ENCODE data around the gene SMAD9. TPM values are rescaled to one million over a fixed set of nuclear protein-coding genes. Genes with fewer than 3 reads are reported as not detected.
A peak's percentile ranks its signal among the peaks of the same experiment; 100 is the strongest.

Gene SMAD9
- total and polyA plus RNA-seq, 4 donors = 20.5 to 47.4 (median 36.0) TPM

DNA sequence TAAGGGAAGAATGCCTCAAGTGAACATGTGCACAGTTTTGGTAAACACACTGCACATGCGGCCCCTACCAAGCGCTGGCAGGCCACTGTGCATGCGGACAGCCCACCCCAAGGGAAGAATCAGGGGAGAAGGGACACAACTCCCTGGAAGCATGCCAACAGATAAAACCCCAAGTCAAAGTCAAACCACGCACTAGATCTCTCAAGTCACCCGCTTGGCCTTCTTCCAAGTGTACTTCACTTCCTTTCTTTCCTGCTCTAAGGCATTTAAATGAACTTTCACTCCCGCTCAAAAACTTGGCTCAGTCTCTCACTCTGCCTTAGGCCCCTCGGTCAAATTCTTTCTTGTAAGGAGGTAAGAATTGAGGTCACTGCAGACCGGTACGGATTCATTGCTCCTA is 105.6 kb downstream of the SMAD9 start:
- DNase-seq (ENCODE audit: low read depth in 4 of 6, low spot score in 6 of 6) = peak in 2 of 6 donors; percentile 7 to 61
- Histone ChIP-seq H3K4me3 (ENCODE audit: low read depth, low read length) (no peak overlapping the region), H3K27ac (ENCODE audit: low read depth, low read length) (no peak overlapping the region), H3K27me3 (ENCODE audit: control insufficient read depth, insufficient read depth, low read length) (no peaks in the 10 kb centered on the region), H3K4me1 (ENCODE audit: control insufficient read depth, insufficient read depth, low read length) (no peaks in the 10 kb centered on the region), H3K9me3 (ENCODE audit: control insufficient read depth, insufficient read depth, low read length) (no peaks in the 10 kb centered on the region), H3K36me3 (ENCODE audit: control insufficient read depth, insufficient read depth, low read length) (no peaks in the 10 kb centered on the region)
- 48% methylated on average over 7 of the region's 9 CpGs for WGBS (ENCODE audit: insufficient coverage)

DNA sequence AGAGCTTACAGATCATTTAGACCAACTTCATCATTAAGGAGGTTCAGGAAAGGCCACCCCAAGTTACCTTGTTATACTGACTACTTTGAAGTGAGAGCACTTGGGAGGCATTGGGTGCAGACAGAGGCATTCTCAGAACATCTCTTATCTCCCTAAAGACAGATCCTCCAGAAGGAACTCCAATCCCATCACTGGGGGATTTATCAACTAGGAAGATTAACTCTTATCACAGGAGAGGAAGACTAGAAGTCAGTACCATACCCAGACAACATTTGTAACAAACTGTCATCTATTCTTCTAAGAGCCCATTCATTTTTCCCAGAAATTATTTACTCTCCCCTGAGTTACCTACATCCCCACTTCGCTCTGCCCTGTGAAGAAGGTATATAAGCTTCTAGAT is 106.8 kb downstream of the SMAD9 start:
- Histone ChIP-seq H3K36me3 (ENCODE audit: control insufficient read depth, insufficient read depth, low read length) (no peaks in the 10 kb centered on the region), H3K4me1 (ENCODE audit: control insufficient read depth, insufficient read depth, low read length) (no peaks in the 10 kb centered on the region), H3K4me3 (ENCODE audit: low read depth, low read length) (no peak overlapping the region), H3K27me3 (ENCODE audit: control insufficient read depth, insufficient read depth, low read length) (no peaks in the 10 kb centered on the region), H3K27ac (ENCODE audit: low read depth, low read length) (no peak overlapping the region), H3K9me3 (ENCODE audit: control insufficient read depth, insufficient read depth, low read length) (no peaks in the 10 kb centered on the region)
- no peak for DNase-seq (ENCODE audit: low read depth in 4 of 6, low spot score in 6 of 6)
- no CpG with 5 or more reads among the region's 1 CpG for WGBS (ENCODE audit: insufficient coverage)

DNA sequence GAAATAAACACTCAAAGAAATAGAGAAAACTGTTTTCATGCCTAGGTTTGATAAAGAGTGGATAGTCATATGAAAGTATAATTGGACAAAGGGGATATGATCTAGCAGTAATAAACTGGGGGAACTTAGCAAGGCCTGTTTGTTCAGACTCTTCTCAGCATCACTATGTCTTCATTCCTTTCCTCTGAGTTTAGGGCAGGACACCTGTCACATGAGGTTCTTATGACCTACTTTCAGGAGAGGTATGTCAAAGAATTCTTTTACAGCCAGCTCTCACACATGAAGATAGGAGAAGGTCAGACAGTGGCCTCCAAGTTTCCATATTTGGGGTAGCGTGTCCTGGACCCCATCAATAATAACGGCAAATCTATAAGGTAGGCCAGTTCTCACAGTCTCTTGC is 112.4 kb downstream of the SMAD9 start:
- 94% methylated on average over 2 of the region's 2 CpGs for WGBS (ENCODE audit: insufficient coverage)
- H3K4me3 ChIP-seq (ENCODE audit: low read depth, low read length) = no peak overlapping the region
- no peak overlapping the region for H3K27ac ChIP-seq (ENCODE audit: low read depth, low read length)
- H3K4me1 ChIP-seq (ENCODE audit: control insufficient read depth, insufficient read depth, low read length) = no peaks in the 10 kb centered on the region
- H3K27me3 ChIP-seq (ENCODE audit: control insufficient read depth, insufficient read depth, low read length) = no peaks in the 10 kb centered on the region
- H3K9me3 ChIP-seq (ENCODE audit: control insufficient read depth, insufficient read depth, low read length) = no peaks in the 10 kb centered on the region
- DNase-seq (ENCODE audit: low read depth in 4 of 6, low spot score in 6 of 6) = no peak
- H3K36me3 ChIP-seq (ENCODE audit: control insufficient read depth, insufficient read depth, low read length) = no peaks in the 10 kb centered on the region

DNA sequence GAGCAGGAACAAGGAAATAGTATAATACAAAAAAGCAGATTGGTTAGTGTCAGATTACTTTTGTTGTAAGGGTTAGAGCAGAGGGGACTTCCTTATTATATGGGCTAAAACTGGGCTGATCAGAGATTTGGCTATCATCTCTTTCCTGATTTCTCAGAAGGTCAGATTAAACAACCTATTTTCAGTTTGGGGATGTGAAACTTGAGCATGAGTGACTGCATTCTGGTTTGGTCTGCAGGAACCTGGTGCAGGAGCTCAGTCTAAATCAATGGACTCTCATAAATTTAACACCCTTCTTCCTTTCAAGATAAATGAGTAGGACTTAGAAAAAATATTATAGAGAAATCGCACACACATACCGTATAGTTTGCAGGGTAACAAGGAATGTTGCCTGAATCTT is 113.9 kb downstream of the SMAD9 start:
- Histone ChIP-seq H3K27ac (ENCODE audit: low read depth, low read length) (no peak overlapping the region), H3K27me3 (ENCODE audit: control insufficient read depth, insufficient read depth, low read length) (no peaks in the 10 kb centered on the region), H3K4me1 (ENCODE audit: control insufficient read depth, insufficient read depth, low read length) (no peaks in the 10 kb centered on the region), H3K36me3 (ENCODE audit: control insufficient read depth, insufficient read depth, low read length) (no peaks in the 10 kb centered on the region), H3K9me3 (ENCODE audit: control insufficient read depth, insufficient read depth, low read length) (no peaks in the 10 kb centered on the region), H3K4me3 (ENCODE audit: low read depth, low read length) (no peak overlapping the region)
- WGBS (ENCODE audit: insufficient coverage) = no CpG with 5 or more reads among the region's 2 CpGs
- DNase-seq (ENCODE audit: low read depth in 4 of 6, low spot score in 6 of 6) = no peak

DNA sequence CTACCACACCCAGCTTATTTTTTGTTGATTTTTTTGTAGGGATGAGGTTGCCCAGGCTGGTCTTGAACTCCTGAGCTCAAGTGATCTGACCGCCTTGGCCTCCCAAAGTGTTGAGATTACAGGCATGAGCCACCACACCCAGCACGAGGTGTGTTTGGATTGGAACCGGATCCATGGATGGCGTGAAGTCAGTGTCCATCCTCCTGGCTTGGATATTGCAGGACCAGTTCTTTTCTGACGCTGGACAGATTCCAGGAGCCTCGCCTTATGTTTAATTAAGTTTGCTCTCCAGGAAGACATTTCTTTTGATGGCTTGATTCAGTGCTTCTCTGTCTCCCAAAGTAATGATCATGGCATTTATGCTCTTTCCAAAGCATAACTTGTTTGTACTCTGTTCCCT is 115.5 kb downstream of the SMAD9 start:
- Histone ChIP-seq H3K27ac (ENCODE audit: low read depth, low read length) (no peak overlapping the region), H3K4me3 (ENCODE audit: low read depth, low read length) (no peak overlapping the region), H3K9me3 (ENCODE audit: control insufficient read depth, insufficient read depth, low read length) (no peaks in the 10 kb centered on the region), H3K36me3 (ENCODE audit: control insufficient read depth, insufficient read depth, low read length) (no peaks in the 10 kb centered on the region), H3K4me1 (ENCODE audit: control insufficient read depth, insufficient read depth, low read length) (no peaks in the 10 kb centered on the region), H3K27me3 (ENCODE audit: control insufficient read depth, insufficient read depth, low read length) (no peaks in the 10 kb centered on the region)
- DNase-seq (ENCODE audit: low read depth in 4 of 6, low spot score in 6 of 6) = no peak
- WGBS (ENCODE audit: insufficient coverage) = 91% methylated on average over 6 of the region's 6 CpGs

DNA sequence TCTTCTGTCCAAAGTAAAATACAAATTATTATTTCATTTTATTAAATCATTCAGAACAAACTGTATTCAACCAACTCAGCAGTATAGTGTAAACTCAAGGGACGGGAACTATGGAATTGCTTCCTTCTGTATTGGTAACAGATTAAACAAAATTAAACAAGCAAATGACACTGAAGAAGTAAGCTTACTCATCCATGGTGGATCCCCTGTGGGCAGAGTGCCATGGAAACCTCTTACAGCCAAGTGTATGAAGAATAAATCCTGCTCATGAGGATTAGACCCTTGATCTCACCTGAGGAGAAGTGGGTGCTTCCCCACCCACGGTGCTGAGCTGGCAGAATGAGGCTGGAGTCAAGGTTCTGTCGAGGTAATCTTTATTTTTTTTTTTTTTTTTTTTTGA is 119.0 kb downstream of the SMAD9 start:
- H3K36me3 ChIP-seq (ENCODE audit: control insufficient read depth, insufficient read depth, low read length) = no peaks in the 10 kb centered on the region
- DNase-seq (ENCODE audit: low read depth in 4 of 6, low spot score in 6 of 6) = no peak
- H3K4me3 ChIP-seq (ENCODE audit: low read depth, low read length) = no peak overlapping the region
- WGBS (ENCODE audit: insufficient coverage) = no CpG with 5 or more reads among the region's 3 CpGs
- H3K27me3 ChIP-seq (ENCODE audit: control insufficient read depth, insufficient read depth, low read length) = no peaks in the 10 kb centered on the region
- H3K9me3 ChIP-seq (ENCODE audit: control insufficient read depth, insufficient read depth, low read length) = no peaks in the 10 kb centered on the region
- H3K4me1 ChIP-seq (ENCODE audit: control insufficient read depth, insufficient read depth, low read length) = no peaks in the 10 kb centered on the region
- no peak overlapping the region for H3K27ac ChIP-seq (ENCODE audit: low read depth, low read length)

DNA sequence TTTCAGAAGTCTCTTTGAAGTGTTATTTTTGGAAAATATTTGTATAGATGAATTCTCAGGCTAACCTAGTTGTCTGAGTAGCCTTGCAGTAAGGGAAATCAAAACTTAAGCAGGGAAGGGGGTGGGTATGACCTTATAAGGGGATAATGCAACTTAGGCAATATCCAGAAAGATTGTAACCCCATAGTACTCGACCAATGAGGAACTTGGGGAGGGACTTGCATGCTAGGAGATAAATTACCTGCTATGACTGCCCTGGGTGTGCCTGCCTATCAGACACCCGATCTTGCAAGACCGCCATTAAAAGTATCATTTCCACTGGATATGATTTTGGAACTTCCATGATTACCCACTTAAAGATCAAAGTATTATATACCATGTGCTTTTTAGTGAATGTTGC is 124.0 kb downstream of the SMAD9 start:
- Histone ChIP-seq H3K9me3 (ENCODE audit: control insufficient read depth, insufficient read depth, low read length) (no peaks in the 10 kb centered on the region), H3K27me3 (ENCODE audit: control insufficient read depth, insufficient read depth, low read length) (no peaks in the 10 kb centered on the region), H3K4me3 (ENCODE audit: low read depth, low read length) (no peak overlapping the region), H3K27ac (ENCODE audit: low read depth, low read length) (no peak overlapping the region), H3K4me1 (ENCODE audit: control insufficient read depth, insufficient read depth, low read length) (no peaks in the 10 kb centered on the region), H3K36me3 (ENCODE audit: control insufficient read depth, insufficient read depth, low read length) (no peaks in the 10 kb centered on the region)
- DNase-seq (ENCODE audit: low read depth in 4 of 6, low spot score in 6 of 6) = no peak
- WGBS (ENCODE audit: insufficient coverage) = 80% methylated on average over 1 of the region's 3 CpGs

DNA sequence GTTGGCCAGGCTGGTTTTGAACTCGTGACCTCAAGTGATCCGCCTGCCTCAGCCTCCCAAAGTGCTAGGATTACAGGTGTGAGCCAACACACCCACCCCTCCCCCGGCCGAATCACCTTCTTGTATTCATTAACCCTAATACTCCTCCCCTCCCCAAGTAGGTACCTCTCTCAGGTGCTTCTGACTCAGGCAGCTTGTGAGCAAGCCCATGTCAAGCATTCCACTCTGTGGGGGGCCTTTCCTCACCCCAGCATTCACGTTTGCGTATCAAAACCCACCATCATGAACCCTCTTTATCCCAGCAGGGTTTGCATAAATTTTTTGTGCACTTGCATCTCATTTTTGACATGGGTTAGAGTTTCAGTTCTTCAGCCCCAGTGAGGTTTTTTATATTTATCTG is 124.6 kb downstream of the SMAD9 start:
- Histone ChIP-seq H3K4me1 (ENCODE audit: control insufficient read depth, insufficient read depth, low read length) (no peaks in the 10 kb centered on the region), H3K4me3 (ENCODE audit: low read depth, low read length) (no peak overlapping the region), H3K27ac (ENCODE audit: low read depth, low read length) (no peak overlapping the region), H3K27me3 (ENCODE audit: control insufficient read depth, insufficient read depth, low read length) (no peaks in the 10 kb centered on the region), H3K36me3 (ENCODE audit: control insufficient read depth, insufficient read depth, low read length) (no peaks in the 10 kb centered on the region), H3K9me3 (ENCODE audit: control insufficient read depth, insufficient read depth, low read length) (no peaks in the 10 kb centered on the region)
- WGBS (ENCODE audit: insufficient coverage) = 81% methylated on average over 4 of the region's 6 CpGs
- no peak for DNase-seq (ENCODE audit: low read depth in 4 of 6, low spot score in 6 of 6)

Other genes starting within 250 kb of the SMAD9 start
- gene SERTM1, start 246.2 kb downstream of the SMAD9 start, total RNA-seq = 10 to 100 TPM in 1 of 2 donors, 1 to 10 TPM in 1; 2.9 to 14.3 TPM
- gene SERTM1, start 246.2 kb downstream of the SMAD9 start, polyA plus RNA-seq (ENCODE audit: insufficient read length in 2 of 2) = 1 to 10 TPM; 6.6 to 8.3 TPM
- 10 to 100 TPM in 1 of 2 donors, 1 to 10 TPM in 1; 4.7 to 12.5 TPM for gene RFXAP, start 101.0 kb downstream of the SMAD9 start, total RNA-seq
- 10 to 100 TPM; 15.0 to 19.7 TPM for gene RFXAP, start 101.0 kb downstream of the SMAD9 start, polyA plus RNA-seq (ENCODE audit: insufficient read length in 2 of 2)
- 10 to 100 TPM; 42.2 to 42.8 TPM for gene ALG5, start 79.1 kb upstream of the SMAD9 start, total RNA-seq
- 10 to 100 TPM; 31.7 to 32.9 TPM for gene ALG5, start 79.1 kb upstream of the SMAD9 start, polyA plus RNA-seq (ENCODE audit: insufficient read length in 2 of 2)
- gene EXOSC8, start 80.5 kb upstream of the SMAD9 start, total RNA-seq = 10 to 100 TPM; 34.5 to 42.3 TPM
- gene EXOSC8, start 80.5 kb upstream of the SMAD9 start, polyA plus RNA-seq (ENCODE audit: insufficient read length in 2 of 2) = 10 to 100 TPM; 55.8 to 58.0 TPM
- gene SUPT20H, start 139.4 kb upstream of the SMAD9 start, total RNA-seq = 10 to 100 TPM; 44.3 to 73.9 TPM
- 10 to 100 TPM; 66.2 to 71.8 TPM for gene SUPT20H, start 139.4 kb upstream of the SMAD9 start, polyA plus RNA-seq (ENCODE audit: insufficient read length in 2 of 2)
- gene CSNK1A1L, start 185.4 kb upstream of the SMAD9 start, total RNA-seq = not detected
- under 1 TPM; 0.06 to 0.22 TPM for gene CSNK1A1L, start 185.4 kb upstream of the SMAD9 start, polyA plus RNA-seq (ENCODE audit: insufficient read length in 2 of 2)